GM18507 (cell line): ENCODE measurements around the gene FAM81B.

ENCODE experiments used
- DNase-seq: peaks from one replicate; pipeline ENCODE4 v3.0.0; 2011; ENCODE audit warnings: low read depth; ENCODE audit not compliant: insufficient read length; ENCODE audit errors: extremely low spot score
- FAIRE-seq: peaks from 2 replicates; lab custom pipeline; 2011; peaks lifted over from hg19 to GRCh38; lab: Jason Lieb, UNC

Gene FAM81B

GRCh38 chr5:95448789-95449188 lies 57.6 kb downstream of the FAM81B start:
- FAIRE-seq = no peak

GRCh38 chr5:95449460-95449859 lies 58.3 kb downstream of the FAM81B start:
- DNase-seq = no peak
- FAIRE-seq = no peak

More at GRCh38 chr5:95448789-95449188, 57.6 kb downstream of the FAM81B start:
- no peak for DNase-seq

- DNase-seq (no peak), FAIRE-seq (no peak)
Measured at GRCh38 chr5:95454536-95454935, 63.4 kb downstream of the FAM81B start.

- FAIRE-seq (no peak), DNase-seq (no peak)
Measured at GRCh38 chr5:95460665-95461064, 69.5 kb downstream of the FAM81B start.

GRCh38 chr5:95471487-95471886 lies 80.3 kb downstream of the FAM81B start:
- FAIRE-seq = no peak
- DNase-seq = no peak

GRCh38 chr5:95471942-95472341 lies 80.8 kb downstream of the FAM81B start:
- DNase-seq = no peak
- no peak for FAIRE-seq

- DNase-seq = no peak
- FAIRE-seq = no peak
Measured at GRCh38 chr5:95484421-95484820, 93.3 kb downstream of the FAM81B start.

GRCh38 chr5:95486191-95486590 lies 95.0 kb downstream of the FAM81B start:
- FAIRE-seq = no peak
- DNase-seq = no peak

GRCh38 chr5:95487880-95488279 lies 96.7 kb downstream of the FAM81B start:
- DNase-seq = no peak
- no peak for FAIRE-seq
